IMR-90 (cell line): ENCODE measurements around the gene COLEC12. TPM values are rescaled to one million over a fixed set of nuclear protein-coding genes. Genes with fewer than 3 reads are reported as not detected.

ENCODE experiments used
- ATAC-seq: fragments of 200-7000 bp; cut with Tn5 transposase; 2 replicates; pipeline ENCODE4 v1.9.1; 2020; ENCODE audit warnings: low read depth, mild to moderate bottlenecking, moderate library complexity
- BruUV-seq: library from RNA; stranded (reverse); fragments of 400-500 nt; replicated peaks from 2 replicates; lab custom pipeline; 2021; lab: Mats Ljungman, UMichigan
- CTCF ChIA-PET: fragments of 300-600 bp; formaldehyde crosslinking; extraction: SDS; loops from one replicate; lab custom pipeline; 2021; ENCODE audit warnings: antibody characterized with exemption; lab: Yijun Ruan, JAX
- POLR2A ChIA-PET: fragments of 300-600 bp; sonication (Branson Sonifier 250); formaldehyde crosslinking; loops from one replicate; lab custom pipeline; 2022; ENCODE audit warnings: antibody characterized with exemption; ENCODE audit not compliant: unreplicated experiment; lab: Charles Lee
- DNase-seq: peaks from one replicate; pipeline ENCODE4 v3.0.0; 2013
- H2AFZ ChIP-seq: replicated peaks from 2 replicates; pipeline ENCODE3; 2013; ENCODE audit warnings: low read length, mild to moderate bottlenecking; ENCODE audit not compliant: poor library complexity
- H2AK5ac ChIP-seq: 2 replicates; pipeline ENCODE4 v1.6.1; 2013; ENCODE audit warnings: low read depth, low read length, inconsistent platforms
- H2AK9ac ChIP-seq: replicated peaks from 2 replicates; pipeline ENCODE3; 2013; ENCODE audit warnings: mild to moderate bottlenecking, low read depth, low read length, moderate library complexity; ENCODE audit not compliant: poor library complexity
- H2BK120ac ChIP-seq: 2 replicates; pipeline ENCODE4 v1.6.1; 2013; ENCODE audit warnings: low read depth, low read length, inconsistent platforms
- H2BK15ac ChIP-seq: 3 replicates; pipeline ENCODE4 v1.6.1; 2013; ENCODE audit warnings: low read depth, low read length, inconsistent platforms
- H2BK20ac ChIP-seq: 2 replicates; pipeline ENCODE4 v1.6.1; 2013; ENCODE audit warnings: low read depth, mild to moderate bottlenecking, inconsistent platforms, low read length, moderate library complexity
- H2BK5ac ChIP-seq: 2 replicates; pipeline ENCODE4 v1.6.1; 2013; ENCODE audit warnings: mild to moderate bottlenecking, low read depth, low read length, inconsistent platforms; ENCODE audit not compliant: poor library complexity, severe bottlenecking
- H3K14ac ChIP-seq: replicated peaks from 2 replicates; pipeline ENCODE4 v1.6.1; 2013; ENCODE audit warnings: low read depth, low read length, inconsistent platforms
- H3K18ac ChIP-seq: 2 replicates; pipeline ENCODE4 v1.6.1; 2013; ENCODE audit warnings: low read depth, low read length, control low read depth
- H3K23ac ChIP-seq: 2 replicates; pipeline ENCODE4 v1.6.1; 2013; ENCODE audit warnings: low read depth, low read length, inconsistent platforms
- H3K27ac ChIP-seq: 2 replicates; pipeline ENCODE4 v1.5.1; 2013; ENCODE audit warnings: mild to moderate bottlenecking, control low read depth, low read length; ENCODE audit not compliant: insufficient read depth
- H3K27me3 ChIP-seq: 2 replicates; pipeline ENCODE4 v1.6.1; 2013; ENCODE audit warnings: low read length; ENCODE audit not compliant: control insufficient read depth, insufficient read depth
- H3K36me3 ChIP-seq: 2 replicates; pipeline ENCODE4 v1.6.1; 2013; ENCODE audit warnings: low read length, mixed read lengths; ENCODE audit not compliant: control insufficient read depth, insufficient read depth
- H3K4ac ChIP-seq: 2 replicates; pipeline ENCODE4 v1.6.1; 2013; ENCODE audit warnings: low read depth, low read length, inconsistent platforms
- H3K4me1 ChIP-seq: 2 replicates; pipeline ENCODE4 v1.6.1; 2013; ENCODE audit warnings: low read length, mixed read lengths; ENCODE audit not compliant: control insufficient read depth, insufficient read depth
- H3K4me2 ChIP-seq: 2 replicates; pipeline ENCODE4 v1.6.1; 2013; ENCODE audit warnings: low read depth, mild to moderate bottlenecking, control low read depth, low read length, moderate library complexity
- H3K4me3 ChIP-seq: 2 replicates; pipeline ENCODE4 v1.5.1; 2013; ENCODE audit warnings: low read depth, mild to moderate bottlenecking, control low read depth, low read length, moderate library complexity; ENCODE audit not compliant: insufficient read depth
- H3K56ac ChIP-seq: 2 replicates; pipeline ENCODE4 v1.6.1; 2013; ENCODE audit warnings: low read length, inconsistent platforms; ENCODE audit not compliant: insufficient read depth; ENCODE audit errors: extremely low read depth
- H3K79me1 ChIP-seq, 2 experiments: 2 replicates each; pipeline ENCODE4 v1.6.1; 2013; ENCODE audit warnings: low read length in 2 of 2, inconsistent platforms in 1 of 2, low read depth in 1 of 2
- H3K9ac ChIP-seq: 2 replicates; pipeline ENCODE4 v1.6.1; 2013; ENCODE audit warnings: low read depth, low read length, control low read depth
- H3K9me1 ChIP-seq: 2 replicates; pipeline ENCODE4 v1.6.1; 2013; ENCODE audit warnings: low read length, inconsistent platforms; ENCODE audit not compliant: insufficient read depth
- H3K9me3 ChIP-seq: 2 replicates; pipeline ENCODE4 v1.6.1; 2013; ENCODE audit warnings: low read length; ENCODE audit not compliant: control insufficient read depth, insufficient read depth
- H4K20me1 ChIP-seq: 2 replicates; pipeline ENCODE4 v1.6.1; 2013; ENCODE audit warnings: low read length, inconsistent platforms; ENCODE audit not compliant: insufficient read depth
- H4K5ac ChIP-seq: 2 replicates; pipeline ENCODE4 v1.6.1; 2013; ENCODE audit warnings: mild to moderate bottlenecking, low read depth, low read length, control low read depth
- H4K8ac ChIP-seq, 2 experiments: 2 replicates each; pipeline ENCODE4 v1.6.1; 2013; ENCODE audit warnings: low read depth in 2 of 2, low read length in 2 of 2, control low read depth in 1 of 2, inconsistent platforms in 1 of 2
- H4K91ac ChIP-seq: 2 replicates; pipeline ENCODE4 v1.6.1; 2013; ENCODE audit warnings: low read depth, low read length, inconsistent platforms; ENCODE audit not compliant: insufficient read depth
- CHD1 ChIP-seq: IDR thresholded peaks from 2 replicates; pipeline ENCODE4 v1.6.1; 2012; ENCODE audit warnings: low read depth, low read length, improper control_type of control experiment
- RAD21 ChIP-seq: IDR thresholded peaks from 2 replicates; pipeline ENCODE4 v1.6.1; 2012; ENCODE audit warnings: low read length, improper control_type of control experiment
- WGBS, 2 experiments: methylation state at CpG; one replicate each; pipeline versions ENCODE4 v1.1.5 to v1.1.7; 2013; ENCODE audit warnings: missing lambda C conversion rate in 2 of 2; ENCODE audit not compliant: insufficient read length in 1 of 2; ENCODE audit errors: extremely low coverage in 2 of 2; 5-methylcytosine and 5-hydroxymethylcytosine counted together
- dilution Hi-C: fragments of 300-500 bp; cut with HindIII; formaldehyde crosslinking; loops from one replicate; pipeline ENCODE4 v1.14.3; 2018; ENCODE audit warnings: low sequenced_read_pairs; ENCODE audit not compliant: unreplicated experiment
- in situ Hi-C: fragments of 300-500 bp; cut with MboI; formaldehyde crosslinking; loops from 3 replicates; pipeline ENCODE4 v1.14.3; 2019; ENCODE audit warnings: low sequenced_read_pairs, inconsistent platforms, mixed read lengths
- intact Hi-C: fragments of 100-400 bp; cut with micrococcal nuclease; formaldehyde crosslinking; loops from 2 replicates; pipeline ENCODE4 v1.10.0; 2022
- polyA plus RNA-seq, 3 experiments: library from polyadenylated mRNA; depleted of rRNA; stranded (reverse); fragments of >200 nt; gene quantifications; 2 replicates each; pipeline ENCODE4 v1.2.3, GENCODE V29; 2012; ENCODE audit warnings: low replicate concordance in 1 of 3
- total RNA-seq: library from RNA; depleted of rRNA; stranded (reverse); fragments of >200 nt; gene quantifications from 2 replicates; pipeline ENCODE4 v1.2.3, GENCODE V29; 2012
- TF ChIP-seq, protein P1 (sequence below): conservative IDR thresholded peaks from 2 replicates; pipeline ENCODE4 v1.5.1; 2012; ENCODE audit warnings: mild to moderate bottlenecking, low read depth, low read length, improper control_type of control experiment
- TF ChIP-seq, protein P2 (sequence below): fragments of 150-350 bp; IDR thresholded peaks from 2 replicates; pipeline ENCODE4 v1.6.1; 2016; ENCODE audit warnings: low read depth, mild to moderate bottlenecking, low read length, moderate library complexity, borderline replicate concordance

Gene COLEC12
- total and polyA plus RNA-seq, 2 of the 4 experiments (the other 2 are of a cell fraction) = 1.0 to 2.3 TPM

DNA sequence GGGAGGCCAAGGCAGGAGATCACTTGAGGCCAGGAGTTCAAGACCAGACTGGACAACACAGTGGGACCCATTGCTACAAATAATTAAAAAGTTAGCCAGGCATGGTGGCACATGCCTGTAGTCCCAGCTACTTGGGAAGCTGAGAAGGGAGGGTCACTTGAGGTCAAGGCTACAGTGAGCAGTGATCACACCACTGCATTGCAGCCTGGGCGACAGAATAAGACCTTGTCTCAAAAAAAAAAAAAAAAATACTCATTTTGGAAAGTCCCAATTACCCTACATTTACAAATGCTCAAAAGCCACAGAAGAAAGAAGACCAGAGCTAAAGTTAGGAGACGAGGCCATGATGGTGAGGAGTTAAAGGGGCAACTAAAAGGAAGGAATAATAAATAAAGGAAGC lies 61.9 kb downstream of the COLEC12 start:
- no peak overlapping the region for H2BK15ac ChIP-seq
- H3K27me3 ChIP-seq = no peaks in the 10 kb centered on the region; the same call in 1 of the 2 replicates
- no peak overlapping the region for H3K18ac ChIP-seq
- TF ChIP-seq, protein P1, sequence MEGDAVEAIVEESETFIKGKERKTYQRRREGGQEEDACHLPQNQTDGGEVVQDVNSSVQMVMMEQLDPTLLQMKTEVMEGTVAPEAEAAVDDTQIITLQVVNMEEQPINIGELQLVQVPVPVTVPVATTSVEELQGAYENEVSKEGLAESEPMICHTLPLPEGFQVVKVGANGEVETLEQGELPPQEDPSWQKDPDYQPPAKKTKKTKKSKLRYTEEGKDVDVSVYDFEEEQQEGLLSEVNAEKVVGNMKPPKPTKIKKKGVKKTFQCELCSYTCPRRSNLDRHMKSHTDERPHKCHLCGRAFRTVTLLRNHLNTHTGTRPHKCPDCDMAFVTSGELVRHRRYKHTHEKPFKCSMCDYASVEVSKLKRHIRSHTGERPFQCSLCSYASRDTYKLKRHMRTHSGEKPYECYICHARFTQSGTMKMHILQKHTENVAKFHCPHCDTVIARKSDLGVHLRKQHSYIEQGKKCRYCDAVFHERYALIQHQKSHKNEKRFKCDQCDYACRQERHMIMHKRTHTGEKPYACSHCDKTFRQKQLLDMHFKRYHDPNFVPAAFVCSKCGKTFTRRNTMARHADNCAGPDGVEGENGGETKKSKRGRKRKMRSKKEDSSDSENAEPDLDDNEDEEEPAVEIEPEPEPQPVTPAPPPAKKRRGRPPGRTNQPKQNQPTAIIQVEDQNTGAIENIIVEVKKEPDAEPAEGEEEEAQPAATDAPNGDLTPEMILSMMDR = no peak
- TF ChIP-seq CHD1 (no peak), RAD21 (no peak)
- TF ChIP-seq, protein P2, sequence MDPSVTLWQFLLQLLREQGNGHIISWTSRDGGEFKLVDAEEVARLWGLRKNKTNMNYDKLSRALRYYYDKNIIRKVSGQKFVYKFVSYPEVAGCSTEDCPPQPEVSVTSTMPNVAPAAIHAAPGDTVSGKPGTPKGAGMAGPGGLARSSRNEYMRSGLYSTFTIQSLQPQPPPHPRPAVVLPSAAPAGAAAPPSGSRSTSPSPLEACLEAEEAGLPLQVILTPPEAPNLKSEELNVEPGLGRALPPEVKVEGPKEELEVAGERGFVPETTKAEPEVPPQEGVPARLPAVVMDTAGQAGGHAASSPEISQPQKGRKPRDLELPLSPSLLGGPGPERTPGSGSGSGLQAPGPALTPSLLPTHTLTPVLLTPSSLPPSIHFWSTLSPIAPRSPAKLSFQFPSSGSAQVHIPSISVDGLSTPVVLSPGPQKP = no peak
- H4K8ac ChIP-seq = no peak overlapping the region
- H2AK9ac ChIP-seq = no peak overlapping the region
- intact Hi-C loops (no loop called here), in situ Hi-C loops (no loop called here), dilution Hi-C loops (no loop called here)
- H3K79me1 ChIP-seq = no peaks in the 10 kb centered on the region
- H3K14ac ChIP-seq = no peak overlapping the region
- H3K36me3 ChIP-seq = no peaks in the 10 kb centered on the region
- no peak overlapping the region for H4K5ac ChIP-seq
- no peaks in the 10 kb centered on the region for H4K20me1 ChIP-seq
- WGBS, 2 experiments = no CpG with 5 or more reads among the region's 2 CpGs
- ATAC-seq (no peak), DNase-seq (no peak)
- no peak overlapping the region for H3K4ac ChIP-seq
- no peaks in the 10 kb centered on the region for H3K9me3 ChIP-seq
- H2BK20ac ChIP-seq = no peak overlapping the region
- no peak overlapping the region for H4K91ac ChIP-seq
- POLR2A ChIA-PET = no interaction called here
- BruUV-seq = no TSS peak
- H2BK5ac ChIP-seq = no peak overlapping the region
- H3K9ac ChIP-seq = no peak overlapping the region
- no peak overlapping the region for H3K4me2 ChIP-seq
- peaks cover 6% of the 10 kb centered on the region; the same call in 1 of the 2 replicates for H3K4me1 ChIP-seq
- CTCF ChIA-PET = no interaction called here
- H2AFZ ChIP-seq = no peak overlapping the region
- H3K27ac ChIP-seq = no peak overlapping the region
- no peaks in the 10 kb centered on the region; the same call in 1 of the 2 replicates for H3K9me1 ChIP-seq
- no peak overlapping the region for H3K56ac ChIP-seq
- H2AK5ac ChIP-seq = no peak overlapping the region
- H2BK120ac ChIP-seq = no peak overlapping the region
- no peak overlapping the region for H3K23ac ChIP-seq
- no peak overlapping the region for H3K4me3 ChIP-seq
